K562 (cell line): ENCODE data around the gene TTC39A. TPM values are rescaled to one million over a fixed set of nuclear protein-coding genes. Genes with fewer than 3 reads are reported as not detected.

Experiments
- DEAF1 ChIP-seq: fragments of 450-650 bp; formaldehyde crosslinking; IDR thresholded peaks from 2 replicates; pipeline ENCODE4 v1.4.0; 2020; ENCODE audit warnings: mild to moderate bottlenecking, moderate library complexity
- GATAD2B ChIP-seq: fragments of 450-650 bp; IDR thresholded peaks from 2 replicates; pipeline ENCODE4 v1.6.1; 2017; ENCODE audit warnings: mild to moderate bottlenecking, borderline replicate concordance
- LCOR ChIP-seq: sonication (generic); formaldehyde crosslinking; IDR thresholded peaks from 2 replicates; pipeline ENCODE4 v1.8.0; 2022; ENCODE audit warnings: mild to moderate bottlenecking, missing genetic modification reagents
- MAFK ChIP-seq: IDR thresholded peaks from 2 replicates; pipeline ENCODE4 v1.6.1; 2011; ENCODE audit warnings: low read length, improper control_type of control experiment
- MEF2D ChIP-seq: conservative IDR thresholded peaks from 2 replicates; pipeline ENCODE4 v1.6.1; 2016; ENCODE audit warnings: low read depth, missing genetic modification characterization, missing compliant biosample characterization
- MIER1 ChIP-seq: fragments of 450-650 bp; IDR thresholded peaks from 2 replicates; pipeline ENCODE4 v1.6.1; 2016; ENCODE audit warnings: antibody characterized with exemption, mild to moderate bottlenecking, low read depth
- RBM39 ChIP-seq: fragments of 200-400 bp; formaldehyde crosslinking; optimal IDR thresholded peaks from 2 replicates; pipeline ENCODE3; 2018; ENCODE audit warnings: low read depth, low read length
- ZNF347 ChIP-seq: fragments of 450-650 bp; formaldehyde crosslinking; IDR thresholded peaks from 2 replicates; pipeline ENCODE4 v1.4.0; 2020; ENCODE audit warnings: low read depth, mild to moderate bottlenecking, moderate library complexity
- polyA plus RNA-seq, 8 experiments: library from polyadenylated mRNA; depleted of rRNA in 4 of 8; stranded (reverse) in 5 of 8; unstranded in 3 of 8; fragments of >200 nt; fragmentation: Nextera tagmentation in 2 of 8; fragmentation: Illumina TruSeq in 1 of 8; extraction: Ambion mirVana in 2 of 8; extraction: Trizol in 1 of 8; gene quantifications; 2 replicates each; pipeline versions ENCODE4 v1.2.1 to v1.2.3, GENCODE V29; 2011 to 2014; ENCODE audit warnings: inconsistent platforms in 1 of 8, missing spikeins in 1 of 8
- total RNA-seq, 7 experiments: library from RNA; depleted of rRNA in 6 of 7; stranded (reverse); fragments of >200 nt in 6 of 7; fragmentation: Illumina TruSeq in 2 of 7; extraction: Trizol in 2 of 7; gene quantifications; 2 replicates each; pipeline versions ENCODE4 v1.2.1 to v1.2.3, GENCODE V29; 2011 to 2021; ENCODE audit warnings: low replicate concordance in 1 of 7
- TF ChIP-seq, protein P1 (sequence below): fragments of 450-650 bp; formaldehyde crosslinking; IDR thresholded peaks from 2 replicates; pipeline ENCODE4 v1.4.0; 2022; ENCODE audit warnings: mild to moderate bottlenecking, moderate library complexity
- TF ChIP-seq, protein P2 (sequence below): fragments of 450-650 bp; IDR thresholded peaks from 2 replicates; pipeline ENCODE4 v1.6.1; 2017; ENCODE audit warnings: antibody characterized with exemption
- TF ChIP-seq, protein P3 (sequence below): sonication (generic); formaldehyde crosslinking; IDR thresholded peaks from 2 replicates; pipeline ENCODE4 v1.8.1; 2022; ENCODE audit warnings: missing genetic modification reagents
- TF ChIP-seq, protein P4 (sequence below): fragments of 450-650 bp; IDR thresholded peaks from 2 replicates; pipeline ENCODE4 v1.6.1; 2016; ENCODE audit warnings: low read depth

Gene TTC39A
- total and polyA plus RNA-seq, 9 of the 15 experiments (the other 6 are each of a cell fraction or from before 2014, with no cell fraction given), result 0.18 to 0.82 (median 0.35) TPM

DNA sequence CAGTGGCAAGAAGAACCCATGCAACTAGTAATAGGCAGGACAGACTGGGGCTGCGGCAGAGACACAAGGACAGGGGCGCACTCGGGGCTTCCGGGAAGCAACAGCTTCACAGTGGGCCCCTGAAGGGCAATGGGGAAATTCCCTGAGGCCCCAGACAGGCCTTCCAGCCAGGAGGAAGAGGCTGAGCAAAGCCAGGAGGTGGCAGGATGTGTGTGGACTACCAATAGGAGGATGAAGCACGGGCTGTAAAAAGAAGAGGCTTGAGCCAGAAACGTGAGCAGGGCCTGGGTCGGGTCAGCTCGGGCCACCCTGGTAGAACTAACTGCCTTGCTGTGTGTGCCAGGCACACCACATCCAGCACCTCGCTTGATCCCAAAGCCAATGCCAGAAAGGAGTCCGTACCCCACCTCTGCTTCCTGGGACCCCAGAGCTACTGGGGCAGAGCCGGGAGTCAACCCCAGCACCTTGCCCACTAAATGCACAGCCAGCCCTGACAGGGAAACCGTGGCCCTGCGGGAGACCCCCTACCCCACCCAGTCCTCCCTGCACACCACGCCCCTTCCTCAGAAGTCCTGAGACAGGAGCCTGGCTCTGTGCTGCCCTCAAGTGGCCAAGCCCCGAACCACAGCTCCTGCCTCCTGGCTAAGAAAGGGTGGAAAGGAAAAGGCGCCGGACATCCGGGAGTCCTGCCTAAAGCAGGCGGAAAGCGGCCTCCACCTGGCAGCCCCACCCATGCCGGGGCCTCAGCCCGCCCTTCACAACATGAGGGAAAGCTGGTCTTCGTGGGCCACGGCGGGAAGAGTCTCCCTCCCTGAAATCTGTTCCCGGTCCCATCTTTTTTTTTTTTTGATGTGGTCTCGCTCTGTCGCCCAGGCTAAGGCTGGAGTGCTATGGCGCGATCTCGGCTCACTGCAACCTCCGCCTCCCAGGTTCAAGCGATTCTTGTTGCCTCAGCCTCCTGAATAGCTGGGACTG is 33.7 kb downstream of the TTC39A start (continued):
- no peak for TF ChIP-seq MEF2D (tag)
- TF ChIP-seq RBM39, result no peak
- TF ChIP-seq, protein P1, sequence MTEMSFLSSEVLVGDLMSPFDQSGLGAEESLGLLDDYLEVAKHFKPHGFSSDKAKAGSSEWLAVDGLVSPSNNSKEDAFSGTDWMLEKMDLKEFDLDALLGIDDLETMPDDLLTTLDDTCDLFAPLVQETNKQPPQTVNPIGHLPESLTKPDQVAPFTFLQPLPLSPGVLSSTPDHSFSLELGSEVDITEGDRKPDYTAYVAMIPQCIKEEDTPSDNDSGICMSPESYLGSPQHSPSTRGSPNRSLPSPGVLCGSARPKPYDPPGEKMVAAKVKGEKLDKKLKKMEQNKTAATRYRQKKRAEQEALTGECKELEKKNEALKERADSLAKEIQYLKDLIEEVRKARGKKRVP, result no peak
- no peak for TF ChIP-seq ZNF347
- TF ChIP-seq, protein P2, sequence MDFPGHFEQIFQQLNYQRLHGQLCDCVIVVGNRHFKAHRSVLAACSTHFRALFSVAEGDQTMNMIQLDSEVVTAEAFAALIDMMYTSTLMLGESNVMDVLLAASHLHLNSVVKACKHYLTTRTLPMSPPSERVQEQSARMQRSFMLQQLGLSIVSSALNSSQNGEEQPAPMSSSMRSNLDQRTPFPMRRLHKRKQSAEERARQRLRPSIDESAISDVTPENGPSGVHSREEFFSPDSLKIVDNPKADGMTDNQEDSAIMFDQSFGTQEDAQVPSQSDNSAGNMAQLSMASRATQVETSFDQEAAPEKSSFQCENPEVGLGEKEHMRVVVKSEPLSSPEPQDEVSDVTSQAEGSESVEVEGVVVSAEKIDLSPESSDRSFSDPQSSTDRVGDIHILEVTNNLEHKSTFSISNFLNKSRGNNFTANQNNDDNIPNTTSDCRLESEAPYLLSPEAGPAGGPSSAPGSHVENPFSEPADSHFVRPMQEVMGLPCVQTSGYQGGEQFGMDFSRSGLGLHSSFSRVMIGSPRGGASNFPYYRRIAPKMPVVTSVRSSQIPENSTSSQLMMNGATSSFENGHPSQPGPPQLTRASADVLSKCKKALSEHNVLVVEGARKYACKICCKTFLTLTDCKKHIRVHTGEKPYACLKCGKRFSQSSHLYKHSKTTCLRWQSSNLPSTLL, result no peak
- TF ChIP-seq, protein P3, sequence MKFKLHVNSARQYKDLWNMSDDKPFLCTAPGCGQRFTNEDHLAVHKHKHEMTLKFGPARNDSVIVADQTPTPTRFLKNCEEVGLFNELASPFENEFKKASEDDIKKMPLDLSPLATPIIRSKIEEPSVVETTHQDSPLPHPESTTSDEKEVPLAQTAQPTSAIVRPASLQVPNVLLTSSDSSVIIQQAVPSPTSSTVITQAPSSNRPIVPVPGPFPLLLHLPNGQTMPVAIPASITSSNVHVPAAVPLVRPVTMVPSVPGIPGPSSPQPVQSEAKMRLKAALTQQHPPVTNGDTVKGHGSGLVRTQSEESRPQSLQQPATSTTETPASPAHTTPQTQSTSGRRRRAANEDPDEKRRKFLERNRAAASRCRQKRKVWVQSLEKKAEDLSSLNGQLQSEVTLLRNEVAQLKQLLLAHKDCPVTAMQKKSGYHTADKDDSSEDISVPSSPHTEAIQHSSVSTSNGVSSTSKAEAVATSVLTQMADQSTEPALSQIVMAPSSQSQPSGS (CRISPR knock-in tag), result no peak
- TF ChIP-seq MAFK, result no peak
- peak; percentile 39; the same call in 1 of the 2 replicates for TF ChIP-seq GATAD2B
- peak; percentile 57 for TF ChIP-seq DEAF1 (CRISPR knock-in tag)
- TF ChIP-seq MIER1, result no peak
- TF ChIP-seq LCOR (CRISPR knock-in tag), result peak; percentile 76; the same call in 1 of the 2 replicates
- TF ChIP-seq, protein P4, sequence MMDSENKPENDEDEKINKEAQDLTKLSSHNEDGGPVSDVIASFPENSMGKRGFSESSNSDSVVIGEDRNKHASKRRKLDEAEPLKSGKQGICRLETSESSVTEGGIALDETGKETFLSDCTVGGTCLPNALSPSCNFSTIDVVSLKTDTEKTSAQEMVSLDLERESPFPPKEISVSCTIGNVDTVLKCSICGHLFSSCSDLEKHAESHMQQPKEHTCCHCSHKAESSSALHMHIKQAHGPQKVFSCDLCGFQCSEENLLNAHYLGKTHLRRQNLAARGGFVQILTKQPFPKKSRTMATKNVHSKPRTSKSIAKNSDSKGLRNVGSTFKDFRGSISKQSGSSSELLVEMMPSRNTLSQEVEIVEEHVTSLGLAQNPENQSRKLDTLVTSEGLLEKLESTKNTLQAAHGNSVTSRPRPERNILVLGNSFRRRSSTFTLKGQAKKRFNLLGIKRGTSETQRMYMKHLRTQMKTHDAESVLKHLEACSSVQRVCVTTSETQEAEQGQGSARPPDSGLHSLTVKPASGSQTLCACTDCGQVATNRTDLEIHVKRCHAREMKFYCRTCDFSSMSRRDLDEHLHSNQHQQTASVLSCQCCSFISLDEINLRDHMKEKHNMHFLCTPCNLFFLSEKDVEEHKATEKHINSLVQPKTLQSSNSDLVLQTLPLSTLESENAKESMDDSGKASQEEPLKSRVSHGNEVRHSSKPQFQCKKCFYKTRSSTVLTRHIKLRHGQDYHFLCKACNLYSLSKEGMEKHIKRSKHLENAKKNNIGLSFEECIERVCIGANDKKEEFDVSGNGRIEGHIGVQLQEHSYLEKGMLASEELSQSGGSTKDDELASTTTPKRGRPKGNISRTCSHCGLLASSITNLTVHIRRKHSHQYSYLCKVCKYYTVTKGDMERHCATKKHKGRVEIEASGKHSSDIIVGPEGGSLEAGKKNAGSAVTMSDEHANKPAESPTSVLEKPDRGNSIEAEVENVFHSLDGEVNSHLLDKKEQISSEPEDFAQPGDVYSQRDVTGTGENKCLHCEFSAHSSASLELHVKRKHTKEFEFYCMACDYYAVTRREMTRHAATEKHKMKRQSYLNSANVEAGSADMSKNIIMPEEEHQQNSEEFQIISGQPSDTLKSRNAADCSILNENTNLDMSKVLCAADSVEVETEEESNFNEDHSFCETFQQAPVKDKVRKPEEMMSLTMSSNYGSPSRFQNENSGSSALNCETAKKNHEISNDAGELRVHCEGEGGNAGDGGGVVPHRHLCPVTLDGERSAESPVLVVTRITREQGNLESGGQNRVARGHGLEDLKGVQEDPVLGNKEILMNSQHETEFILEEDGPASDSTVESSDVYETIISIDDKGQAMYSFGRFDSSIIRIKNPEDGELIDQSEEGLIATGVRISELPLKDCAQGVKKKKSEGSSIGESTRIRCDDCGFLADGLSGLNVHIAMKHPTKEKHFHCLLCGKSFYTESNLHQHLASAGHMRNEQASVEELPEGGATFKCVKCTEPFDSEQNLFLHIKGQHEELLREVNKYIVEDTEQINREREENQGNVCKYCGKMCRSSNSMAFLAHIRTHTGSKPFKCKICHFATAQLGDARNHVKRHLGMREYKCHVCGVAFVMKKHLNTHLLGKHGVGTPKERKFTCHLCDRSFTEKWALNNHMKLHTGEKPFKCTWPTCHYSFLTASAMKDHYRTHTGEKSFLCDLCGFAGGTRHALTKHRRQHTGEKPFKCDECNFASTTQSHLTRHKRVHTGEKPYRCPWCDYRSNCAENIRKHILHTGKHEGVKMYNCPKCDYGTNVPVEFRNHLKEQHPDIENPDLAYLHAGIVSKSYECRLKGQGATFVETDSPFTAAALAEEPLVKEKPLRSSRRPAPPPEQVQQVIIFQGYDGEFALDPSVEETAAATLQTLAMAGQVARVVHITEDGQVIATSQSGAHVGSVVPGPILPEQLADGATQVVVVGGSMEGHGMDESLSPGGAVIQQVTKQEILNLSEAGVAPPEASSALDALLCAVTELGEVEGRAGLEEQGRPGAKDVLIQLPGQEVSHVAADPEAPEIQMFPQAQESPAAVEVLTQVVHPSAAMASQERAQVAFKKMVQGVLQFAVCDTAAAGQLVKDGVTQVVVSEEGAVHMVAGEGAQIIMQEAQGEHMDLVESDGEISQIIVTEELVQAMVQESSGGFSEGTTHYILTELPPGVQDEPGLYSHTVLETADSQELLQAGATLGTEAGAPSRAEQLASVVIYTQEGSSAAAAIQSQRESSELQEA, result no peak
